ENCODE data around the gene ZNF629. TPM values are rescaled to one million over a fixed set of nuclear protein-coding genes. Genes with fewer than 3 reads are reported as not detected.

The ZNF629 gene
- total and polyA plus RNA-seq, 2 donors (not counting 1 experiment from before 2014, with no cell fraction given) = 1.2 to 6.9 TPM

DNA sequence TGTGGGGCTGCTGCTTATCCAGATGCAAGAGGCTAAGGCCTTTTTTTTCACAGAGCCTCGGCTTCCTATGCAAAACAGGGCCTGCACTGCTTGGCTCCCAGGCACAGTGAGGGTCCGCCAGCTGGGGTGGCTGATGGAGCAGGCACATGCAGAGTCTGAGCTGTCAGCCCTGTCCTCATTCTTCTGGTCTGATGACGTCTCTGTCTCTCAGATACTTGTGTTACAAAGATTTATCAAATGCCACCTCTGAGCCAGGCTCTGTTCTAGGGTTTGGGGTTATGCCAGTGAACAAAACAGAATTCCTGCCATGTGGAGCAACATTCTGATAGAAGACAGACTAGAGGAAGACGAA lies 20.1 kb downstream of the ZNF629 start:
- no peak for ATAC-seq (ENCODE audit: low read depth)
- no peaks in the 10 kb centered on the region for H3K9me3 Mint-ChIP-seq (ENCODE audit: insufficient read depth)
- ChIA-PET CTCF (interaction anchor here (0.6 kb wide), 1 partner anchor 68 kb away, joined by 3 read pairs; the partner anchor contains the start of gene SRCAP), POLR2A (no interaction called here)
- Histone ChIP-seq H3K4me3 (ENCODE audit: control extremely low read depth in 1 of 5, extremely low read depth in 1 of 5, insufficient read depth in 1 of 5, low read depth in 2 of 5, low read length in 4 of 5) (no peak overlapping the region), H3K9me3 (ENCODE audit: control extremely low read depth in 1 of 3, control insufficient read depth in 2 of 3, insufficient read depth in 1 of 3, low read length in 2 of 3) (no peaks in the 10 kb centered on the region), H2AFZ (ENCODE audit: insufficient read depth, low read depth, low read length, poor library complexity, severe bottlenecking) (no peak overlapping the region), H3K4me2 (replicated peaks; ENCODE audit: low read depth, low read length, poor library complexity, severe bottlenecking) (no peak overlapping the region), H3K79me2 (ENCODE audit: control insufficient read depth, insufficient read depth, low read length) (peaks cover 30% of the 10 kb centered on the region), H3K27me3 (replicated peaks in 1 of 4; ENCODE audit: control extremely low read depth in 1 of 4, control insufficient read depth in 3 of 4, insufficient read depth in 4 of 4, low read length in 3 of 4) (no peaks in the 10 kb centered on the region), H3K9ac (ENCODE audit: low read length) (no peak overlapping the region), H3K4me1 (ENCODE audit: control insufficient read depth in 2 of 2, insufficient read depth in 2 of 2, low read length in 2 of 2) (peaks cover 12 to 33% of the 10 kb centered on the region in 2 donors), H3K27ac (ENCODE audit: low read length in 2 of 2) (no peak overlapping the region), H4K20me1 (ENCODE audit: control insufficient read depth, insufficient read depth, low read length, poor library complexity, severe bottlenecking) (peaks cover 65% of the 10 kb centered on the region), H3K36me3 (replicated peaks in 1 of 2; ENCODE audit: control extremely low read depth in 1 of 2, control insufficient read depth in 1 of 2, extremely low read depth in 1 of 2, insufficient read depth in 2 of 2, low read length in 1 of 2) (peaks cover 0 to 78% of the 10 kb centered on the region in 2 experiments)
- H3K4me3 Mint-ChIP-seq = no peak overlapping the region
- no peak for DNase-seq
- TF ChIP-seq CTCF (IDR thresholded peaks at IDR 0.05) (no peak), EZH2 (IDR thresholded peaks at IDR 0.05; ENCODE audit: borderline replicate concordance, insufficient read depth, low read depth, low read length, poor library complexity, severe bottlenecking) (no peak)
- intact Hi-C loops (cut with micrococcal nuclease) = no loop called here
- H3K4me1 Mint-ChIP-seq = peaks cover 38% of the 10 kb centered on the region
- WGBS (ENCODE audit: insufficient coverage) = 92% methylated on average over 4 of the region's 4 CpGs
- H3K27me3 Mint-ChIP-seq = no peaks in the 10 kb centered on the region
- no peak overlapping the region for H3K27ac Mint-ChIP-seq

DNA sequence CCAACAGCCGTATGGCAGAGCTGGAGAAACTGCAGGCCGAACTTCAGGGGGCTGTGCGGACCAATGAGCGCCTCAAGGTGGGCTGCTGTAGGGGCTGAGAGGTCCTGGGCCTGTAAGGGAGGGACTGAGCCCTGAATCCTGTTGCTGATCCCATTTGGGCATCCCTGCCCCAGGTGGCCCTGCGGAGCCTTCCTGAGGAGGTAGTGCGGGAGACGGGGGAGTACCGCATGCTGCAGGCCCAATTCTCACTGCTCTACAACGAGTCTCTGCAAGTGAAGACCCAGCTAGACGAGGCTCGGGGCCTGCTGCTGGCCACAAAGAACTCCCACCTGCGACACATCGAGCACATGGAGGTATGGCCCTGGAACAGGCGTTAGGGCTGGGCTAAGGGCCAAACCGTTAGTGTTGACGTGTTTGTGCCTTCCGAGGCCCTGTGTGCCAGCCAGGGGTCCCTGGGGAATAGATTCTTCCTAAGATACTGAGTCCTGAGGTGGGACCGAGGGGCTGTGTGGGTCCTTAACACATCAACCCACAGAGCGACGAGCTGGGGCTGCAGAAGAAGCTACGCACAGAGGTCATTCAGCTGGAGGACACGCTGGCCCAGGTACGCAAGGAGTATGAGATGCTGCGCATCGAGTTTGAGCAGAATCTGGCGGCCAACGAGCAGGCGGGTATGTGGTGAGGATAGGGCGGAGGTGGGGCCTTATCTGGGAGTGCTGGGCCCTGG lies 20.6 kb downstream of the ZNF629 start:
- no peak overlapping the region for H3K4me3 ChIP-seq (ENCODE audit: control extremely low read depth in 1 of 5, extremely low read depth in 1 of 5, insufficient read depth in 1 of 5, low read depth in 2 of 5, low read length in 4 of 5)
- H4K20me1 ChIP-seq (ENCODE audit: control insufficient read depth, insufficient read depth, low read length, poor library complexity, severe bottlenecking) = peaks cover 65% of the 10 kb centered on the region
- 96% methylated on average over 29 of the region's 29 CpGs for WGBS (ENCODE audit: insufficient coverage)
- Mint-ChIP-seq H3K9me3 (ENCODE audit: insufficient read depth) (no peaks in the 10 kb centered on the region), H3K4me3 (no peak overlapping the region), H3K4me1 (peaks cover 40% of the 10 kb centered on the region), H3K27ac (peak overlapping the region; percentile 10), H3K27me3 (no peaks in the 10 kb centered on the region)
- no peak overlapping the region for H3K4me2 ChIP-seq (replicated peaks; ENCODE audit: low read depth, low read length, poor library complexity, severe bottlenecking)
- peaks cover 12 to 34% of the 10 kb centered on the region in 2 donors for H3K4me1 ChIP-seq (ENCODE audit: control insufficient read depth in 2 of 2, insufficient read depth in 2 of 2, low read length in 2 of 2)
- H3K79me2 ChIP-seq (ENCODE audit: control insufficient read depth, insufficient read depth, low read length) = peaks cover 30% of the 10 kb centered on the region
- no peak for DNase-seq
- H3K9ac ChIP-seq (ENCODE audit: low read length) = no peak overlapping the region
- POLR2A ChIA-PET = no interaction called here
- intact Hi-C loops (cut with micrococcal nuclease) = no loop called here
- H2AFZ ChIP-seq (ENCODE audit: insufficient read depth, low read depth, low read length, poor library complexity, severe bottlenecking) = no peak overlapping the region
- no peak overlapping the region for H3K27ac ChIP-seq (ENCODE audit: low read length in 2 of 2)
- no peak for ATAC-seq (ENCODE audit: low read depth)
- no peaks in the 10 kb centered on the region for H3K27me3 ChIP-seq (replicated peaks in 1 of 4; ENCODE audit: control extremely low read depth in 1 of 4, control insufficient read depth in 3 of 4, insufficient read depth in 4 of 4, low read length in 3 of 4)
- no peaks in the 10 kb centered on the region for H3K9me3 ChIP-seq (ENCODE audit: control extremely low read depth in 1 of 3, control insufficient read depth in 2 of 3, insufficient read depth in 1 of 3, low read length in 2 of 3)
- TF ChIP-seq EZH2 (IDR thresholded peaks at IDR 0.05; ENCODE audit: borderline replicate concordance, insufficient read depth, low read depth, low read length, poor library complexity, severe bottlenecking) = no peak
- CTCF ChIA-PET = interaction anchor here (1.1 kb wide), 1 partner anchor 78 kb away, joined by 3 read pairs; no protein-coding TSS in a partner anchor
- H3K36me3 ChIP-seq (replicated peaks in 1 of 2; ENCODE audit: control extremely low read depth in 1 of 2, control insufficient read depth in 1 of 2, extremely low read depth in 1 of 2, insufficient read depth in 2 of 2, low read length in 1 of 2) = peaks cover 0 to 72% of the 10 kb centered on the region in 2 experiments

All from B cell (primary cell).